ENCODE results near the gene ANKS6. TPM values are rescaled to one million over a fixed set of nuclear protein-coding genes. Genes with fewer than 3 reads are reported as not detected.

ANKS6 gene
- total RNA-seq, 1 donor from 2014 or later, result 30.9 TPM

- H3K27me3 Mint-ChIP-seq (ENCODE audit: low read depth), result peaks cover 92% of the 10 kb centered on the region
These were observed 94.0 kb downstream of the ANKS6 start for GRCh38 chr9:98702340-98702739.

GRCh38 chr9:98701576-98701975 is 94.8 kb downstream of the ANKS6 start:
- no peak for DNase-seq (ENCODE audit: low read depth, low spot score)
- Mint-ChIP-seq H3K27ac (ENCODE audit: unreplicated experiment) (no peak overlapping the region), H3K4me3 (no peak overlapping the region), H3K27me3 (ENCODE audit: low read depth) (peaks cover 92% of the 10 kb centered on the region), H3K9me3 (peaks cover 3% of the 10 kb centered on the region), H3K4me1 (peaks cover 1% of the 10 kb centered on the region), H3K36me3 (ENCODE audit: low read depth) (no peaks in the 10 kb centered on the region)
- no peak for TF ChIP-seq CTCF (conservative IDR thresholded peaks at IDR 0.05)

More at GRCh38 chr9:98702340-98702739, 94.0 kb downstream of the ANKS6 start:
- no peak for TF ChIP-seq CTCF (conservative IDR thresholded peaks at IDR 0.05)
- Mint-ChIP-seq H3K4me1 (peaks cover 8% of the 10 kb centered on the region), H3K4me3 (no peak overlapping the region), H3K9me3 (peaks cover 3% of the 10 kb centered on the region), H3K27ac (ENCODE audit: unreplicated experiment) (no peak overlapping the region), H3K36me3 (ENCODE audit: low read depth) (no peaks in the 10 kb centered on the region)
- no peak for DNase-seq (ENCODE audit: low read depth, low spot score)

GRCh38 chr9:98700801-98701200 is 95.6 kb downstream of the ANKS6 start:
- Mint-ChIP-seq H3K36me3 (ENCODE audit: low read depth) (no peaks in the 10 kb centered on the region), H3K4me3 (no peak overlapping the region), H3K4me1 (no peaks in the 10 kb centered on the region), H3K27ac (ENCODE audit: unreplicated experiment) (no peak overlapping the region), H3K9me3 (peaks cover 3% of the 10 kb centered on the region), H3K27me3 (ENCODE audit: low read depth) (peaks cover 90% of the 10 kb centered on the region)
- no peak for DNase-seq (ENCODE audit: low read depth, low spot score)
- TF ChIP-seq CTCF (conservative IDR thresholded peaks at IDR 0.05), result no peak

GRCh38 chr9:98698856-98699255 is 97.5 kb downstream of the ANKS6 start:
- Mint-ChIP-seq H3K4me1 (peaks cover 5% of the 10 kb centered on the region), H3K27ac (ENCODE audit: unreplicated experiment) (no peak overlapping the region), H3K4me3 (no peak overlapping the region), H3K9me3 (peaks cover 3% of the 10 kb centered on the region), H3K27me3 (ENCODE audit: low read depth) (peaks cover 74% of the 10 kb centered on the region), H3K36me3 (ENCODE audit: low read depth) (no peaks in the 10 kb centered on the region)
- no peak for TF ChIP-seq CTCF (conservative IDR thresholded peaks at IDR 0.05)
- DNase-seq (ENCODE audit: low read depth, low spot score), result no peak

- no peaks in the 10 kb centered on the region for H3K9me3 Mint-ChIP-seq
- H3K36me3 Mint-ChIP-seq (ENCODE audit: low read depth), result no peaks in the 10 kb centered on the region
- H3K27ac Mint-ChIP-seq (ENCODE audit: unreplicated experiment), result no peak overlapping the region
- DNase-seq (ENCODE audit: low read depth, low spot score), result no peak
- no peak overlapping the region for H3K4me3 Mint-ChIP-seq
- H3K4me1 Mint-ChIP-seq, result peaks cover 18% of the 10 kb centered on the region
- H3K27me3 Mint-ChIP-seq (ENCODE audit: low read depth), result peaks cover 41% of the 10 kb centered on the region
- no peak for TF ChIP-seq CTCF (conservative IDR thresholded peaks at IDR 0.05)
These were observed 101.4 kb downstream of the ANKS6 start for GRCh38 chr9:98694943-98695342.

GRCh38 chr9:98692392-98692791 is 104.0 kb downstream of the ANKS6 start:
- H3K4me1 Mint-ChIP-seq, result peaks cover 18% of the 10 kb centered on the region
- no peaks in the 10 kb centered on the region for H3K9me3 Mint-ChIP-seq
- no peak for TF ChIP-seq CTCF (conservative IDR thresholded peaks at IDR 0.05)
- no peaks in the 10 kb centered on the region for H3K36me3 Mint-ChIP-seq (ENCODE audit: low read depth)
- H3K27ac Mint-ChIP-seq (ENCODE audit: unreplicated experiment), result no peak overlapping the region
- no peak overlapping the region for H3K4me3 Mint-ChIP-seq
- no peak for DNase-seq (ENCODE audit: low read depth, low spot score)
- H3K27me3 Mint-ChIP-seq (ENCODE audit: low read depth), result peaks cover 17% of the 10 kb centered on the region

Data from neural crest cell (in vitro differentiated cells).